ENCODE results near the gene NEK1. TPM values are rescaled to one million over a fixed set of nuclear protein-coding genes. Genes with fewer than 3 reads are reported as not detected.
A peak's percentile ranks its signal among the peaks of the same experiment; 100 is the strongest.
"Not testable (repeated sequence)": the region's sequence is repeated elsewhere in the genome, so short reads cannot be mapped to it uniquely, and the experiment has no call there.

NEK1 gene
- total and polyA plus RNA-seq, 11 donors, result 4.8 to 17.8 (median 12.0) TPM

DNA sequence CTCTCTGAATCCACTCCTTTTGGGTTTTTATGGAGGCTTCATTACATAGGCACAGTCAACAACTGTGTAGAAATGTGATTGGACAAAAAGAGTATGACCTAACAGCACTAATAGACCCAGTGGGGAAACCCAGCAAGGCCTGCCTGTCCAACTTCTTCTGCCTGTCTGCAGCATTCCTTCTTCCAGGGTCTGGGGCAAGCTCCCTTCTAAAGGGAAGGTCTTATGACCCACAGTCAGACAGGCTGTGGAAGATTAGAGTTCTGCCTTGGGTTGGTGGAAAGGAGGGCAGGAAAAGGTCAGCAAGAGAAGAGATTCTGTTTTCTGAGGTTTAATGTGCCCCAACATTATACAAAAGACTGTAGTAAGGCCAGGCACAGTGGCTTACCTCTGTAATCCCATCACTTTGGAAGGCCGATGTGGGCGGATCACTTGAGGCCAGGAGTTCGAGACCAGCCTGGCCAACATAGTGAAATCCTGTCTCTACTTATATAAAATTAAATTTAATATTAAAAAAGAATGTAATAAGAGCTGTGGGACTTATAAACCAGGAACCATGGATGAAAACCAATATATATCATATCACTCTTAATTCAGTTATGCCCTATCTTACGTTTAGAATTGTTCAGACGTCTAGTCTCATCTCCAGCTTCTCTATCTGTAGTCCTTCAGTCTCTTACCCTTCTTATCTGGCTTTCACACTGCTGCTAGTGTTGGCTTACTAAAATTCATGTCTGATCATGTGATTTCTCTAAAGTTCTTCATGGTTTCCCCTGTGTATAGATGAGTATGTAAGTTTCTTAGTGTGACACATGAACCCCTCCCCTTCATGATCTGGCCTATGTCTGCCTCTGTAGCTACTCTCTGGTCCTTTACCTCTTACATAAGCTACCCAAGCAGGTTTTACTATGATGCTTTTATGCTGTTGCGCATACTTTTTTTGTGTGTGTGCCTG lies 14.2 kb upstream of the NEK1 start:
- ATAC-seq (peak in 1 of 4 donors; percentile 17), DNase-seq (no peak)
- Histone ChIP-seq H3K4me1 (peaks cover 0 to 64% (median 27%) of the 10 kb centered on the region in 12 donors), H3K27me3 (no peaks in the 10 kb centered on the region), H3K27ac (peak overlapping the region in 10 of 12 donors; percentile 22 to 74 (median 45)), H3K9me3 (no peaks in the 10 kb centered on the region), H3K4me3 (no peak overlapping the region), H3K36me3 (no peaks in the 10 kb centered on the region)
- TF ChIP-seq, protein P1, sequence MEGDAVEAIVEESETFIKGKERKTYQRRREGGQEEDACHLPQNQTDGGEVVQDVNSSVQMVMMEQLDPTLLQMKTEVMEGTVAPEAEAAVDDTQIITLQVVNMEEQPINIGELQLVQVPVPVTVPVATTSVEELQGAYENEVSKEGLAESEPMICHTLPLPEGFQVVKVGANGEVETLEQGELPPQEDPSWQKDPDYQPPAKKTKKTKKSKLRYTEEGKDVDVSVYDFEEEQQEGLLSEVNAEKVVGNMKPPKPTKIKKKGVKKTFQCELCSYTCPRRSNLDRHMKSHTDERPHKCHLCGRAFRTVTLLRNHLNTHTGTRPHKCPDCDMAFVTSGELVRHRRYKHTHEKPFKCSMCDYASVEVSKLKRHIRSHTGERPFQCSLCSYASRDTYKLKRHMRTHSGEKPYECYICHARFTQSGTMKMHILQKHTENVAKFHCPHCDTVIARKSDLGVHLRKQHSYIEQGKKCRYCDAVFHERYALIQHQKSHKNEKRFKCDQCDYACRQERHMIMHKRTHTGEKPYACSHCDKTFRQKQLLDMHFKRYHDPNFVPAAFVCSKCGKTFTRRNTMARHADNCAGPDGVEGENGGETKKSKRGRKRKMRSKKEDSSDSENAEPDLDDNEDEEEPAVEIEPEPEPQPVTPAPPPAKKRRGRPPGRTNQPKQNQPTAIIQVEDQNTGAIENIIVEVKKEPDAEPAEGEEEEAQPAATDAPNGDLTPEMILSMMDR (IDR thresholded peaks at IDR 0.05), result no peak
- no peak for TF ChIP-seq POLR2A (IDR thresholded peaks at IDR 0.05)
- 83 to 84% (median 83%) methylated on average over 6 of the region's 6 CpGs for whole genome bisulfite sequencing, 4 donors
- intact Hi-C loops (cut with DNase I), result loop anchor here in 3 of 10 donors (10.0 kb wide), 3 partner anchors 78 to 398 kb away; partner anchors contain the start of gene MFAP3L (in 1 of the 3)

DNA sequence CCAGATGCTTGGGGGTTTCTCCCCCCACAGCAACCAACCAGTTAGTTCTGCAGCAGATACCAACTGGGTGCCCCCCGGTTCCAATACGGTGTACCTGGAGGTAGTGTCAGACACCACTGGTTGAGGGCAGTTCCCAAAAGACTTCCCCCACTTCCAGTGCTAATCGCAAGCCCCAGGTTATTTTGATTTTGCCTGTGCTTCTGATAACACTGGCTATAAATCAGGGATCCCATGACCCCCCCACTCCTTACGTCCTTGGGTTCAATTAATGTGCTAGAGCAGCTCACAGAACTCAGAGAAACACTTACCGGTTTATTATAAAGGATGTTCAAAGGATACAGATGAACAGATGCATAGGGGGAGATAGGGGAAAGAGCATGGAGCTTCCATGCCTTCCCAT lies 13.5 kb upstream of the NEK1 start:
- no peak for ATAC-seq
- intact Hi-C loops (cut with DNase I), result loop anchor here in 3 of 10 donors (10.0 kb wide), 3 partner anchors 79 to 399 kb away; partner anchors contain the start of gene MFAP3L (in 1 of the 3)
- WGBS, 4 donors, result 78 to 85% (median 81%) methylated on average over 5 of the region's 5 CpGs
- H3K27me3 ChIP-seq, result no peaks in the 10 kb centered on the region
- peak overlapping the region in 6 of 12 donors; percentile 4 to 74 (median 38) for H3K27ac ChIP-seq
- no peaks in the 10 kb centered on the region for H3K9me3 ChIP-seq
- TF ChIP-seq, protein P1 (IDR thresholded peaks at IDR 0.05), result no peak
- TF ChIP-seq POLR2A (IDR thresholded peaks at IDR 0.05), result no peak
- H3K4me1 ChIP-seq, result peaks cover 0 to 64% (median 28%) of the 10 kb centered on the region in 12 donors
- H3K36me3 ChIP-seq, result no peaks in the 10 kb centered on the region
- no peak for DNase-seq
- no peak overlapping the region for H3K4me3 ChIP-seq

DNA sequence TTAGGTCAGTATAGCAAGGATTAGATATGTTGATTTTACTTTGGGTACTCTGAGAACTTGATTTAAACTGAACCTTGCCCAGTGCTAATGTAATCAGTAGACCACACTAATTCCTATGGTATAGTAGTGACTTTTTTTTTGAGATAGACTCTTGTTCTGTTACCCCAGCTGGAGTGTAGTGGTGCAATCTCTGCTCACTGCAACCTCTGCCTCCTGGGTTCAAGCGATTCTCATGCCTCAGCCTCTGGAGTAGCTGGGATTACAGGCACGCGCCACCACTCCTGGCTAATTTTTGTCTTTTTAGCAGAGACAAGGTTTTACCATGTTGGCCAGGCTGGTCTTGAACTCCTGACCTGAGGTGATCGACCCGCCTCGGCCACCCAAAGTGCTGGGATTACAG lies 11.6 kb upstream of the NEK1 start:
- not testable (repeated sequence) for ATAC-seq

DNA sequence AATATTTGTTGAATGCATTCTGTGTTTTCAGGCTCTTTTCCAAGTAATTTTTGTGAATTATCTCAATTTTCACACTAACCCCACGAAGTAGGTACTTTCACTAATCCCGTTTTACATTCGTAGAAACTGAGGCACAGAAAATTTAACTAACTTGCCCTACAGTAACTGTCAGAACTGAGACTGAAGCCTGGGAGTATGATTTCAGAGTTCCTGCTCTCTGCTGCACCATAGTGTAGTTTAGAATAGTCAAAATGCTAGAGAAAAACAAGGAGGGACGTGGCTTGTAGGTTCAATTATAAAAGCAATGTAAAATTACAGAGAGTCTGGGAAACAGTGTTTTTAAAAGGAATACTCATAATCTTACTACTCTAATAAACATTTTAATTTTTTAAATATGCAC lies 10.2 kb upstream of the NEK1 start:
- no peaks in the 10 kb centered on the region for H3K9me3 ChIP-seq
- intact Hi-C loops (cut with DNase I), result loop anchor here in 3 of 10 donors (5.0 to 10.0 kb wide), 4 partner anchors 40 to 402 kb away; partner anchors contain the start of gene MFAP3L (in 1 of the 3)
- H3K4me3 ChIP-seq, result peak overlapping the region in 10 of 12 donors; percentile 55 to 84 (median 72)
- peaks cover 0 to 55% (median 32%) of the 10 kb centered on the region in 12 donors for H3K4me1 ChIP-seq
- DNase-seq, result no peak
- TF ChIP-seq, protein P1 (IDR thresholded peaks at IDR 0.05), result no peak
- TF ChIP-seq POLR2A (IDR thresholded peaks at IDR 0.05), result no peak
- WGBS, 4 donors, result 17 to 29% (median 22%) methylated on average over 4 of the region's 4 CpGs
- no peaks in the 10 kb centered on the region for H3K27me3 ChIP-seq
- H3K36me3 ChIP-seq, result no peaks in the 10 kb centered on the region
- H3K27ac ChIP-seq, result peak overlapping the region in 11 of 12 donors; percentile 59 to 97 (median 93)
- ATAC-seq, result no peak

More for the DNA sequence above, 11.6 kb upstream of the NEK1 start:
- H3K9me3 ChIP-seq, H3K27me3 ChIP-seq, H3K36me3 ChIP-seq, DNase-seq, H3K4me3 ChIP-seq: not testable (repeated sequence)
- peaks cover 0 to 67% (median 32%) of the 10 kb centered on the region in 12 donors for H3K4me1 ChIP-seq
- H3K27ac ChIP-seq, result peak overlapping the region in 1 of 12 donors; percentile 1
- intact Hi-C loops (cut with DNase I), result loop anchor here in 3 of 10 donors (5.0 to 10.0 kb wide), 4 partner anchors 38 to 401 kb away; partner anchors contain the start of gene MFAP3L (in 1 of the 3)
- WGBS, 4 donors, result 71 to 88% (median 82%) methylated on average over 6 of the region's 6 CpGs
